Mammary epithelial cell (primary cell): ENCODE measurements around the gene DDX59.

Experiments
- CTCF ChIP-seq, 2 donors: IDR thresholded peaks in 1 of 2; conservative IDR thresholded peaks in 1 of 2; 2 replicates each; pipeline ENCODE4 v1.5.1; 2011 to 2012; ENCODE audit warnings: inconsistent platforms in 2 of 2, low read length in 2 of 2, mild to moderate bottlenecking in 2 of 2, control low read depth in 1 of 2, low read depth in 1 of 2; ENCODE audit not compliant: insufficient read depth in 1 of 2; ENCODE audit errors: extremely low read depth in 1 of 2
- EZH2 ChIP-seq: IDR thresholded peaks from 2 replicates; pipeline ENCODE4 v1.6.1; 2012; ENCODE audit warnings: low read length, inconsistent platforms, borderline replicate concordance

GRCh38 chr1:200644021-200644420, 25.7 kb downstream of the DDX59 start:
- no peak for TF ChIP-seq CTCF (conservative IDR thresholded peaks at IDR 0.05 in 1 of 2, IDR thresholded peaks at IDR 0.05 in 1 of 2; ENCODE audit: extremely low read depth in 1 of 2, insufficient read depth in 1 of 2, low read depth in 1 of 2, low read length in 2 of 2)
- no peak for TF ChIP-seq EZH2
